Activated T-cell treated with anti-CD3 and anti-CD28 coated beads for 4 hours (primary cell): ENCODE measurements around the gene HAP1.
"Not testable (repeated sequence)": the region's sequence is repeated elsewhere in the genome, so short reads cannot be mapped to it uniquely, and the experiment has no call there.

Experiments
- DNase-seq: peaks from one replicate; pipeline ENCODE4 v3.0.0-alpha.2; 2020

Gene HAP1

GRCh38 chr17:41723801-41724475 is 10.5 kb downstream of the HAP1 start:
- no peak for DNase-seq

GRCh38 chr17:41722231-41722630 is 12.2 kb downstream of the HAP1 start:
- no peak for DNase-seq

GRCh38 chr17:41718287-41718645 is 16.2 kb downstream of the HAP1 start:
- DNase-seq = no peak

GRCh38 chr17:41717408-41718286 is 16.8 kb downstream of the HAP1 start:
- DNase-seq = no peak

DNA sequence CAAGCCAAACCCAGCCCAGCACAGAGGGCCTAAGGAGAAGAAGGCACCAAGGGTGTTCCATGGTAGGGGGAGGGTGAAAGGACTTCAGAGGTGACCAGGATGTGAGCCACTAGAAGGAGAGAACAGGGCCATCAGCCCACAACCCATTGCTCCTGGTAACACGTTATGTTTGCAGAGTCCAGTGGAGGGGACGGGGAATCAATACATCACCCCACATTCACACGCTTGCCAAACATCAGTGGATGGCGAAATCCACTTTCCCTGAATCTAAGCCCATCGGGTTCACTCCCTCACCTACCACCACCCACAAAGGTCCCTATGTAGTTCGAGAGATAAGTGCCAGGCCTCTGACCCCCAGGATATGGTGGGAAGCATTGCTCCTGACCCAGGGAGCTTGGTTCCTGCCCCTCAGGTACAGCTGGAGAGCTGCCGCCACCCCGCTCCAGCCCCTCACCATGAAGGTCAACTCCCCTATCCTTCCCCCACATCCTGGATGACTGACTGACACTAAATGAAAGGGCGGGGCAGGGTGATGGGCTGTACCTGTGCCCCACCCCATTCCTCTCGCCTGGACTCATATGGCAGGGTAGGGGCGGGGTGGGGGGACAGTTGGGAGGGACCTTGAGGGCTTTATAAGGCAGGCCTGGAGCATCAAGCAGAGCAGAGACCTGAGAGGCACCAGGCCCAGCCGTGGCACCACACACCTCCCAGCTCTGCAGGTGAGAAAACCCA is 22.6 kb downstream of the HAP1 start, which contains the start of gene GAST:
Gene GAST (plus strand): TSS at position 663 of the 732 bp plus-strand sequence. CDS start 3,106 bp downstream, outside the sequence.
- DNase-seq = no peak

DNA sequence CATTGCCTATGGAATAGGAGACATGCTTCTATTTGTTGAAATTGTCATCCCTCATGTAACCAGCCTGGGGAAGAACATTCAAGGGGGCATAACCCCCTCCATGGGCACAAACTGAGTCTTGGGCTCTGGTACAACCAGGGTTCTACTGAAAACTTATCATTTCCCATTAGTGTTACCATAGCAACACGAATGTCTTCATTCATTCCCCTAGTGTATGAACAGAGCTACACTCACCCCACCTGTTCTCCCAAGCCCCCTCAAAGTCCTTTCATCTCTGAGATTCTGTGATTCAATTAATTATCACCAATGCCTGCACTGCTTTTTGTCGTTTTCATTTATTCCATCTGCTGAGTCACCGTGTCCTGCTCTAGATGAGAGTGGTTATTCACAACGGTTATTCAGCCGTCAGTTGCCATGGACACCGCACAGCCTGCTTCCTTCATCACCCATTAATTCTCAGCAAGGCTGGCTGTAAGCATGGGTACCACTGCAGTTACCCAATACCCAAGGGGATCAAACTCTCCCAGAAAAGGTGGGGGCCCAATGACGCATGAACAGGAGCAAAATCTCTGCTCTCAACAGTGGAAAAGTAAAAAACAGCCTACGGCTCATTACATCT is 23.9 kb downstream of the HAP1 start:
- DNase-seq = no peak

- no peak for DNase-seq
Measured at GRCh38 chr17:41707803-41708669, 26.4 kb downstream of the HAP1 start.

DNA sequence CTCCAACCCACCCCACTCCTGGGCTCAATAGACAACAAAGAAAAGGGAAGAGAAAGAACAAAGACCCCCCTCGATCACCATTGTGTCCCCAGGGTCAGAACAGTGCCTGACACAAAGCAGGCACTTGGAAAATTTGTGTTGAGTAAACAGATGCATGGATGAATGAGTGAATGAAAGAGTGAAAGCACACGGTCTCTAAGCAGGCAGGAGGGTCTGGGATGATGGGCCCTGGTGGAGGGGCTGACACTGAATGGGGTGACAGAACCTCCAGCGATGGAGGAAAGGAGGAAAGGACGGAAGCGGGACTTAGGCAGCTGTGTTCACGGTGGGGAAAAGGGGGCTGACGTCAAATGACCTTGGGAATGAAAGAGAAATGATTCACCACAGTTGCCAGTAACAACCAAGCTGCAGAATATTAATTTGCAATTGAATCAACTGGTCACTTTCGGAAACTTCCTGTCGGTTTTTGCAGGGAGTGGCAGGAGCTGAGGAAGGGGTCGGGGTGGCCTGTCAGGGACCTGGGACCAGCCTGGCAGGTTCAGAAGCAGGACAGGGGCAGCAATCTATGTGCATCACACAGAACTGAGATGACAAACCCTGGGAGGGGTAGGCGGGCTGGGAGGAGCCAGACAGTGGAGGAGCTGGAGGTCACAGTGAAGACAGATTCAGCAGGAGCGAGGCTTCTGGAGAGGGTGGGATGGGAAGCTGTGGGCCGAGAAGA is 29.0 kb downstream of the HAP1 start:
- DNase-seq = no peak

GRCh38 chr17:41702712-41703111 is 31.7 kb downstream of the HAP1 start:
- no peak for DNase-seq

- not testable (repeated sequence) for DNase-seq
Measured at GRCh38 chr17:41700843-41701242, 33.6 kb downstream of the HAP1 start.

DNA sequence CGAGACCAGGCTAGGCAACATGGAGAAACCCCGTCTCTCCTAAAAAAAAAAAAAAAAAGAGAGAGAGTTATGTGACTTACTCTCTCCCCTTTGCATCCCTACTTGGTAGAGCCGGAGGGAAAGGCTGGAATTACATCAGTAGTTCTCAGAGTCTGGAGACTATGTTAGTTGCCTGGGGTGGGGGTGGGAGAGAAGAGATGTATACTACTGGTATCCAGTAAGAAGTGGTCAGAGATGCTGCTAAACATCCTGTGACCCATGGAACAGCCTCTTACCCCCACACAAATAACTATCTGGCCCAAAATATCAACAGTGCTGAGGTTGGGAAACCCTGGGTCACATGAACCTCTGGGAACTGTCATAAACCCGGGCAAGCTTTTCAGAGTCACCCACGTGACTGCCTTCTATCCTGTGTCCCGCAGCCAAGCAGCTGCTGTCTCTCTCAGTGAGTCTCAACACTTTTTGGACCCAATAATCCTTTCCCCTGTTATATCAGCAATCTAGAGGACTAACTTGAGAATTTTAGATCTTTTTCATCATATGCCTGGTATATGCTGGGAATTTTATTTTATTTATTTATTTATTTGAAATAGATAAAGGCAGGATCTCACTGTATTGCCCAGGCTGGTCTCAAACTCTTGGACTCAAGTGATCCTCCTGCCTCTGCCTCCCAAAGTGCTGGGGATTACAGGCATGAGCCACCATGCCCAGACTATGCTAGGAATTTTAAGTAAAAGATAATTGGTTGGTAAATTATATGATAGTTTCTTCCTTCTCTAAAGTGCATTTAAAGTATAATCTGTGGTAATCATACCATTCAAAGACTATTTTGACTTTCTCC is 37.1 kb downstream of the HAP1 start:
- no peak for DNase-seq

- peak; percentile 72 for DNase-seq
Measured at GRCh38 chr17:41695954-41696757, 38.3 kb downstream of the HAP1 start.

DNA sequence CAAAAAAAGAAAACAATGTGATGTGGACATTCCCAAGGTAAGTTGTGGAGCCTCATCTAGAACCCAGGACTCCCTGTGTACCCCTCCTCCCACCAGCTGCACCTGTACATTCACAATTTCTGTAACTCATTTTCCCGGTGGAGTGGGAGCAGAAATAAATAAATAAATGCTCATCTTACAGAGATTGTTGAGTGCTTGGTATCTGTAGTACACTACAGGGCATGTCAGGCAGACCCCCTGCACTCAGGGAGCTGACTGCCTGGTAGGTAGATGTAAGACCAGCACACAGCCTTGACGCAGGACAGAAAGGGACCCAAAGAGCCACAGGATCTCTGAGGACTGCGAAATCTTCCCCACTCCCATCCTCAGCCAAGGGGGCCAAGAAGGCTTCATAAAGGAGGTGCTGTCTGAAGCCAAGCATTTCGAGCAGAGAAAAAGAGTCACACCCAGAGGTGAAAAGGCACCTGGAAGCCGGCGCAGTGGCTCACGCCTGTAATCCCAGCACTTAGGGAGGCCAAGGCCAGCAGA is 39.2 kb downstream of the HAP1 start:
- no peak for DNase-seq

DNA sequence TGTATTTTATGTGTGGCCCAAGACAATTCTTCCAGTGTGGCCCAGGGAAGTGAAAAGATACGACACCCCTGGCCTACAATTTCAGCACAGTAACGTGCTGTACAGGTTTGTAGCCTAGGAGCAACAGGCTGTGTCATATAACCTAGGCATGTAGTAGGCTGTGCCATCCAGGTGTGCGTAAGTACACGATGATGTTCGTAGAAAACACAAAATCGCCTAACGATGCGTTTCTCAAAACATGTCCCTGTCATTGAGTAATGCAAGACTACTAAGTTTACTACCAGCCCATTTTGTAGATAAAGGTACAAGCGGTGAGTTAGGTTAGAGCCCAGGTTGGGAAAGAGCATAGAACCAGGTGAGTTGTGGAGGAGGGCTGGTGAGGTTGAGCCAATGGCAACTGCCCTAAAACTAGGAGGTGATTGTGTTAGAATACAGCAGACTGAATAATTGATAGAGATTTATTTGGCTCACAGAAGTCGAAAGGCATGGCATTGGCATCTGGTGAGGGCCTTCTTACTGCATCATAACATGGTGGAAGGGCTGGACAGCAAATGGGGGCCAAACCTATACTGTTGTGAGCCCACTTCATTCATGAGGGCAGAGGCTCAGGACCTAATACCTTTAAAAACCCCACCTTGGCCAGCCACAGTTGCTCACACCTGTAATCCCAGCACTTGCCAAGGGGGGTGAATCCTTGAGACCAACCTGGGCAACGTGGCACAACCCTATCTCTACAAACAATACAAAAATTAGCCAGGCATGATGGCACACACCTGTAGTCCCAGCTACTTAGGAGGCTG is 41.5 kb downstream of the HAP1 start:
- DNase-seq = no peak

DNA sequence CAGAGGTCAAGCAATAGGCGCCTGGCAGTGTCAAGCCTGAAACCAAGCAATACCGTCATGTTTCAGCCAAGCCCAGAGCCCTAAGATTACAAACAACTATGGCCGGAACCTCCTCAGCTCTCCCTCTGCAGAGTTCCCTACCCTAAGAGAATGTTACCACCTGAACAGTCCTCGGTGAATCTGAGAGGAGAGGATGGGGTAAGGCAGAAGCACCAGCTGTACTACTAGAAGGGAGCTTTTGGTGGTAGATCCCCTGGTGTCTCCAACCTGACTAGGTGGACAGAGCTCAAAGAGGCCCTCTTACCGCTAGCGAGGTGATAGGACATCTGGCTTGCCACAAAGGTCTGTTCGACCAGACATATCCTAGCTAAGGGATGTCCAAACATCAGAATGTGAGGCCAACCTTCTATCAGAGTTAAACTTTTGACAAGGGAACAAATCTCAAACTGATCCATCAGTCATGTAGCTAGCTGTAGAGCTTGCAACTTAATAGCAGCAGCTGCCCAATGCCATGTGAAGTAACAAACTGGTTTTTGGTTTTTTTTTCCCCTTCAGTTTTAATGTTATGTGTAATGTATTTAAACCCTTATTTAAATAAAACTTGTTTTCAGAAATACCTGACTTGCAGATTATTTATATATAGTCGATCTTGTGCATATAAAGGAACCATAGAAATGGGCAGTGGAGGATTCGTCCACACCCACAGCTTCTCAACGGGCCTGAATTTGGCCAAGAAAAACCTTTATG is 43.2 kb downstream of the HAP1 start:
- no peak for DNase-seq

GRCh38 chr17:41690497-41690896 is 43.9 kb downstream of the HAP1 start:
- no peak for DNase-seq

GRCh38 chr17:41689497-41690299 is 44.7 kb downstream of the HAP1 start:
- DNase-seq = peak; percentile 64
